ENCODE data around the gene GOT1. TPM values are rescaled to one million over a fixed set of nuclear protein-coding genes. Genes with fewer than 3 reads are reported as not detected.

The GOT1 gene
- total RNA-seq, 1 experiment from 2014 or later = 59.8 TPM

GRCh38 chr10:99426689-99427088 is 3.7 kb downstream of the GOT1 start:
- ChIA-PET CTCF (no interaction called here), POLR2A (no interaction called here)
- DNase-seq = no peak
- H3K27ac Mint-ChIP-seq (ENCODE audit: unreplicated experiment) = no peak overlapping the region
- no TSS peak for BruUV-seq (replicated peaks)
- no peaks in the 10 kb centered on the region for H3K27me3 Mint-ChIP-seq (ENCODE audit: insufficient read depth, unreplicated experiment)
- H3K4me3 Mint-ChIP-seq (ENCODE audit: unreplicated experiment) = no peak overlapping the region
- peaks cover 49% of the 10 kb centered on the region for H3K36me3 Mint-ChIP-seq (ENCODE audit: insufficient read depth, unreplicated experiment)
- peaks cover 19% of the 10 kb centered on the region for H3K4me1 Mint-ChIP-seq (ENCODE audit: low read depth, unreplicated experiment)
- Histone ChIP-seq H3K36me3 (ENCODE audit: control insufficient read depth, insufficient read depth, low read length) (no peaks in the 10 kb centered on the region; the same call in 1 of the 2 replicates), H3K4me3 (ENCODE audit: low read depth, low read length) (no peak overlapping the region), H3K27me3 (replicated peaks; ENCODE audit: control insufficient read depth, insufficient read depth, low read length) (no peaks in the 10 kb centered on the region), H3K9me3 (no peaks in the 10 kb centered on the region), H3K4me1 (no peaks in the 10 kb centered on the region; the same call in 1 of the 2 replicates)
- no peaks in the 10 kb centered on the region for H3K9me3 Mint-ChIP-seq (ENCODE audit: unreplicated experiment)
- no peak for TF ChIP-seq CTCF (IDR thresholded peaks at IDR 0.05; ENCODE audit: insufficient read depth in 1 of 2, low read depth in 1 of 2, low read length in 1 of 2, severe bottlenecking in 1 of 2, unreplicated experiment in 1 of 2)
- intact Hi-C loops (cut with micrococcal nuclease; ENCODE audit: unreplicated experiment) = no loop called here

DNA sequence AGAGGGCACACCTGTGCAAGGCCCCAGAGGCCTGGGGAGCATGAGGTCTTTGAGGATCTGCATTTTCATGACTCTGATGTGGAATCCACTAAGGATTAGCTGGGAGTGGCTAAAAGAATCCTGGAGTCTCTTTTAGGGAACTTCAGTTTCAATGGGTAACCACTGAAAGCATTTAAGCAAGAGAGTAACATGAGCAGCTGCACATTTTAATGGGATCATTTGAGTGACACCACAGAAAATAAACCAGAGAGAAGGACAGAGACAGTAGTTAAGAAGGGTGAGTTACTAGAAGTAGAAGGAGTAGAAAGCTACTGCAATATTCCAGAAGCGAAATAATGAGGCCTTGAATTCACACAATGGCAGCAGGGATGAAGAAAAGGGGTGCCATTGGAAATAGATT is 5.2 kb downstream of the GOT1 start:
- H3K4me3 ChIP-seq (ENCODE audit: low read depth, low read length) = no peak overlapping the region
- H3K27me3 ChIP-seq (replicated peaks; ENCODE audit: control insufficient read depth, insufficient read depth, low read length) = no peaks in the 10 kb centered on the region
- intact Hi-C loops (cut with micrococcal nuclease; ENCODE audit: unreplicated experiment) = no loop called here
- Mint-ChIP-seq H3K9me3 (ENCODE audit: unreplicated experiment) (no peaks in the 10 kb centered on the region), H3K36me3 (ENCODE audit: insufficient read depth, unreplicated experiment) (peaks cover 37% of the 10 kb centered on the region), H3K27ac (ENCODE audit: unreplicated experiment) (no peak overlapping the region), H3K27me3 (ENCODE audit: insufficient read depth, unreplicated experiment) (no peaks in the 10 kb centered on the region), H3K4me3 (ENCODE audit: unreplicated experiment) (no peak overlapping the region), H3K4me1 (ENCODE audit: low read depth, unreplicated experiment) (peaks cover 19% of the 10 kb centered on the region)
- no peak for DNase-seq
- no peaks in the 10 kb centered on the region for H3K9me3 ChIP-seq
- ChIA-PET CTCF (interaction anchor here (0.5 kb wide), 1 partner anchor 96 kb away, joined by 4 read pairs; no protein-coding TSS in a partner anchor), POLR2A (no interaction called here)
- H3K4me1 ChIP-seq = no peaks in the 10 kb centered on the region; the same call in 1 of the 2 replicates
- no peak for TF ChIP-seq CTCF (IDR thresholded peaks at IDR 0.05; ENCODE audit: insufficient read depth in 1 of 2, low read depth in 1 of 2, low read length in 1 of 2, severe bottlenecking in 1 of 2, unreplicated experiment in 1 of 2)
- H3K36me3 ChIP-seq (ENCODE audit: control insufficient read depth, insufficient read depth, low read length) = no peaks in the 10 kb centered on the region; the same call in 1 of the 2 replicates
- no TSS peak for BruUV-seq (replicated peaks)

GRCh38 chr10:99424656-99425055 is 5.8 kb downstream of the GOT1 start:
- no TSS peak for BruUV-seq (replicated peaks)
- H3K36me3 ChIP-seq (ENCODE audit: control insufficient read depth, insufficient read depth, low read length) = no peaks in the 10 kb centered on the region; the same call in 1 of the 2 replicates
- H3K9me3 ChIP-seq = no peaks in the 10 kb centered on the region
- no peaks in the 10 kb centered on the region for H3K27me3 ChIP-seq (replicated peaks; ENCODE audit: control insufficient read depth, insufficient read depth, low read length)
- H3K4me3 ChIP-seq (ENCODE audit: low read depth, low read length) = no peak overlapping the region
- Mint-ChIP-seq H3K4me1 (ENCODE audit: low read depth, unreplicated experiment) (peaks cover 15% of the 10 kb centered on the region), H3K4me3 (ENCODE audit: unreplicated experiment) (no peak overlapping the region), H3K9me3 (ENCODE audit: unreplicated experiment) (no peaks in the 10 kb centered on the region), H3K27me3 (ENCODE audit: insufficient read depth, unreplicated experiment) (no peaks in the 10 kb centered on the region), H3K27ac (ENCODE audit: unreplicated experiment) (no peak overlapping the region), H3K36me3 (ENCODE audit: insufficient read depth, unreplicated experiment) (peaks cover 37% of the 10 kb centered on the region)
- ChIA-PET CTCF (no interaction called here), POLR2A (interaction anchor here (0.6 kb wide), 1 partner anchor 13 kb away, joined by 7 read pairs; no protein-coding TSS in a partner anchor)
- no peak for TF ChIP-seq CTCF (IDR thresholded peaks at IDR 0.05; ENCODE audit: insufficient read depth in 1 of 2, low read depth in 1 of 2, low read length in 1 of 2, severe bottlenecking in 1 of 2, unreplicated experiment in 1 of 2)
- intact Hi-C loops (cut with micrococcal nuclease; ENCODE audit: unreplicated experiment) = no loop called here
- no peaks in the 10 kb centered on the region; the same call in 1 of the 2 replicates for H3K4me1 ChIP-seq
- DNase-seq = no peak

Data from Caco-2 (cell line).